GM10248 (cell line): ENCODE results near the gene RPS27L.
"Not testable (repeated sequence)": the region's sequence is repeated elsewhere in the genome, so short reads cannot be mapped to it uniquely, and the experiment has no call there.

Experiments
- CTCF ChIA-PET: fragments of 300-600 bp; sonication (Branson Sonifier 250); formaldehyde crosslinking; extraction: SDS; loops from one replicate; lab custom pipeline; 2021; ENCODE audit warnings: antibody characterized with exemption; lab: Yijun Ruan, JAX
- POLR2A ChIA-PET: fragments of 350-650 bp; sonication (Branson Sonifier 250); formaldehyde crosslinking; extraction: SDS; loops from one replicate; lab custom pipeline; 2020; ENCODE audit warnings: antibody characterized with exemption; lab: Yijun Ruan, JAX
- DNase-seq: peaks from one replicate; pipeline ENCODE4 v3.0.0; 2012; ENCODE audit errors: extremely low spot score
- CTCF ChIP-seq: IDR thresholded peaks from 2 replicates; pipeline ENCODE4 v1.5.1; 2012; ENCODE audit warnings: mild to moderate bottlenecking, low read depth; ENCODE audit errors: extremely low read depth, missing control alignments, control extremely low read depth

RPS27L gene

DNA sequence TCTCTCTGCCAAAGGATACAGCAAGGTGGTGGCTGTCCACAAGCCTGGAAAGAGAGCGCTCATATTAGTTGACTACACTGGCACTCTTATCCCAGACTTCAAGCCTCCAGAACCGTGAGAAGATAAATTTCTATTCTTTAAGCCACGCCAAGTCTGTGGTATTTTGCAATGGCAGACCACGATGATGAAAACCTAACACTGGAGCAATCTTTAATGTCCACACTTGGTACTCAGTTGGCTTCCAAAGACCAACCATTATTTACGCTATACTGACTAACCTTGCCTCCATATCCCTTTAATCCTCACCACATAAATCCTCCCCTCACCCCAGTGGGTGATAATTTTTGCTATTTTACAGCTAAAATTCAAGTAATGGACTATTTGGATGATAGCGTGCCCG lies 52.5 kb downstream of the RPS27L start:
- no peak for TF ChIP-seq CTCF
- ChIA-PET CTCF (interaction anchor here (1.4 to 1.8 kb wide), 2 partner anchors 10 to 18 kb away, joined by 3 to 6 read pairs; no protein-coding TSS in a partner anchor), POLR2A (no interaction called here)
- no peak for DNase-seq

GRCh38 chr15:63103416-63103815 lies 53.9 kb downstream of the RPS27L start:
- TF ChIP-seq CTCF, result no peak
- ChIA-PET CTCF (interaction anchor here (1.4 kb wide), 1 partner anchor 9 kb away, joined by 3 read pairs; no protein-coding TSS in a partner anchor), POLR2A (no interaction called here)
- DNase-seq, result no peak

DNA sequence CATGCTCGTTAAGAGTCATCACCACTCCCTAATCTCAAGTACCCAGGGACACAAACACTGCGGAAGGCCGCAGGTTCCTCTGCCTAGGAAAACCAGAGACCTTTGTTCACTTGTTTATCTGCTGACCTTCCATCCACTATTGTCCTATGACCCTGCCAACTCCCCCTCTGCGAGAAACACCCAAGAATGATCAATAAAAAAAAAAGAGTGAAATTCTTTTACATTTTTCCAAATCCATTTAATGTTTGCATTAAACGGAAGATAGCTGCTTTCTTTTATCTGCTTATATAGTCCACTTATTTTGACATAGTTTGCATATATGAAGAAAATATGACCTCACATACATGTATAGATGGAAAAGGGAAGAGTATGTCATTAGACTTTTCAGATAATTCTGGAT lies 57.7 kb downstream of the RPS27L start:
- DNase-seq, POLR2A ChIA-PET: not testable (repeated sequence)
- CTCF ChIA-PET, result interaction anchor here (1.9 kb wide), 1 partner anchor 52 kb away, joined by 7 read pairs; no protein-coding TSS in a partner anchor

- CTCF ChIA-PET, result interaction anchor here (1.9 kb wide), 1 partner anchor 51 kb away, joined by 7 read pairs; no protein-coding TSS in a partner anchor
- POLR2A ChIA-PET, DNase-seq: not testable (repeated sequence)
Measured at GRCh38 chr15:63098901-63099300, 58.4 kb downstream of the RPS27L start.
